Astrocyte of the spinal cord (primary cell): Measurements from ENCODE around the gene GPR146.

ENCODE experiments used
- DNase-seq: peaks from one replicate; pipeline ENCODE4 v3.0.0; 2011; ENCODE audit warnings: low read depth, low spot score
- H3K4me3 ChIP-seq: 2 replicates; pipeline ENCODE4 v1.5.1; 2011; ENCODE audit warnings: low read depth, mild to moderate bottlenecking, low read length, moderate library complexity
- in situ Hi-C: cut with HindIII; loops from 2 replicates; pipeline ENCODE4 v1.10.0; 2017; ENCODE audit warnings: low sequenced_read_pairs
- TF ChIP-seq, protein P1 (sequence below): IDR thresholded peaks from 2 replicates; pipeline ENCODE4 v1.5.1; 2012; ENCODE audit warnings: low read depth, mild to moderate bottlenecking, low read length, inconsistent platforms

GPR146 gene

DNA sequence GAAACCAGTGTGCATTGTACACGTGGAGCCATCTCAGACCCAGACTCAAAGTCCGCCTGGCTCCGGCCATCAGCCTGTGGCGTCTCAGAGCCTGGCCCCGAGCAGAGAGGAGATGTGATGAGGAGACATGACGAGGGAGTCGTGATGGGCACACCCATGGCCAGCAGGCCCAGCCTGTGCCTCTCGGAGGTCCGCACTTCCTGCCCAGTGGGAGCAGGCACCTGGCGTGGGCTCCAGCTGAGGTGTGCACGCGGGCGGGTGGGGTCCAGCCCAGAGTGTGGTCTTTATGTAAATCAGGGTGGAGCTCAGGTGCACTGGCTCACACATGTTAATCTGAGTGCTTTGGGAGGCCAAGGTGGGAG lies 26.0 kb upstream of the GPR146 start:
- TF ChIP-seq, protein P1, sequence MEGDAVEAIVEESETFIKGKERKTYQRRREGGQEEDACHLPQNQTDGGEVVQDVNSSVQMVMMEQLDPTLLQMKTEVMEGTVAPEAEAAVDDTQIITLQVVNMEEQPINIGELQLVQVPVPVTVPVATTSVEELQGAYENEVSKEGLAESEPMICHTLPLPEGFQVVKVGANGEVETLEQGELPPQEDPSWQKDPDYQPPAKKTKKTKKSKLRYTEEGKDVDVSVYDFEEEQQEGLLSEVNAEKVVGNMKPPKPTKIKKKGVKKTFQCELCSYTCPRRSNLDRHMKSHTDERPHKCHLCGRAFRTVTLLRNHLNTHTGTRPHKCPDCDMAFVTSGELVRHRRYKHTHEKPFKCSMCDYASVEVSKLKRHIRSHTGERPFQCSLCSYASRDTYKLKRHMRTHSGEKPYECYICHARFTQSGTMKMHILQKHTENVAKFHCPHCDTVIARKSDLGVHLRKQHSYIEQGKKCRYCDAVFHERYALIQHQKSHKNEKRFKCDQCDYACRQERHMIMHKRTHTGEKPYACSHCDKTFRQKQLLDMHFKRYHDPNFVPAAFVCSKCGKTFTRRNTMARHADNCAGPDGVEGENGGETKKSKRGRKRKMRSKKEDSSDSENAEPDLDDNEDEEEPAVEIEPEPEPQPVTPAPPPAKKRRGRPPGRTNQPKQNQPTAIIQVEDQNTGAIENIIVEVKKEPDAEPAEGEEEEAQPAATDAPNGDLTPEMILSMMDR = no peak
- no peak overlapping the region for H3K4me3 ChIP-seq
- no peak for DNase-seq
- in situ Hi-C loops = no loop called here

DNA sequence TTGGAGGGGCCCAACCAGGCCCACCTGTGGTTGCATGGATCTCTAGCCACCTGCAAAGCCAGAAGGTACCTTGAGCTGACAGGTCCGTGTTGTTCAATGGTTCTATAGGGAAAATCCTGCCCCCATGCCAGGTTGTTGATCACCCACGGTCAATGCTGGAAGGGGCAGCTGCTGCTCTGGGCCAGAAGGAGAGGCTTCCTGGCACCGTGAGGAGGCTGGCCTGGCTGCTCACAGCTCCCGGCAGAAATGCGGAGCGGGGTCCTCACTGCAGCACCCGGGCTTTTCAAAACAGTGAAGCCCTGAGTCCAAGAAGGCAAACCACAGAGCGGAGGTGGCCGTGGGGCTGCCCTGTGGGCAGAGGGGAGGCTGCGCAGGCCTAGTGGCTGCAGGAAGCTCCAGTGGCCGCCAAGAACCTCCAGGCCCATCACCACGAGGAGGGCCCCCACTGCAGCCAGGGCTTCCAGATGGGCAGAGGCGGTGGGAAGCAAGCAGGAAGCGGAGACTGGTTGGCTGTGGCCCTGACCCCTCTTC lies 25.0 kb upstream of the GPR146 start:
- H3K4me3 ChIP-seq = no peak overlapping the region
- in situ Hi-C loops = no loop called here
- DNase-seq = no peak
- TF ChIP-seq, protein P1 = no peak

DNA sequence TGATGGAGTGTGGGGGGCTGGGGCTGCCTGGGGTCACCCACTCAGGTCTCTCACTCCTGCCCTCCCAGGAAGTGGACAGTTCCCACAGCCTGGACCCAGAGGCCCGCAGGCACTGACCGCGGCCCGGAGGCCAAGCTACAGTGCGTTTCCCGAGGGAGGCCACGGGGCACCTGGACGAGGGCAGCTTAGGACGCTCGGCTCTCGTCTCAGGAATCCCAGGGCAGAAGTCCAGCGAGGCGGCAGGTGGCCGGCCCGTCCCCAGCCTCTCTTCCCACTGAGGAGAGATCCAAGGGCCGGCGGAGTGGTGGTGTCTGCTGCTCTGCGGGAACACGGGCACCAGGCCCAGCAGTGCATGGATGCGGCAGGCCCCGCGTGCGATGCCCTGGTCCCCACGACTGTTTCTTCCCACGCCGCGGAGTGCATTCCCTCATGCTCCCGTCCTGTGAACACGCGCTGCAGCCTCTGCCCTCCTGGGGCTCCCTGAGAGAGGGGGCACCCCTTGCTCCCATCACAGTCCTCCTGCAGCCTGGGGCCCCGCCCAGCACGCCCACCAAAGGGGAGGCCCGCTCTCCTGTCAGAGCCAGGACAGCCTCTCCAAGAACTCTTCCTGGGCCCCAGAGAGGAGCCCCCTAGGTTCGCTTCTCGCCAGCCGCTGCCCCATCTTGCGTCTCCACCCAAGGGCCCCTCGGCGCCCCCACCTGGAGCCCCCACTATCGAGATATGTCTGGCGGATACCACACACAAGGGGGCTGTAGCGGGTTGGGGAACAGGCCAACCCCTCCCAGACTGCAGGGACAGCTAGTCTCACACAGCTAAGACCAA lies 24.3 kb upstream of the GPR146 start:
- DNase-seq = no peak
- TF ChIP-seq, protein P1 = no peak
- H3K4me3 ChIP-seq = no peak overlapping the region
- in situ Hi-C loops = no loop called here

DNA sequence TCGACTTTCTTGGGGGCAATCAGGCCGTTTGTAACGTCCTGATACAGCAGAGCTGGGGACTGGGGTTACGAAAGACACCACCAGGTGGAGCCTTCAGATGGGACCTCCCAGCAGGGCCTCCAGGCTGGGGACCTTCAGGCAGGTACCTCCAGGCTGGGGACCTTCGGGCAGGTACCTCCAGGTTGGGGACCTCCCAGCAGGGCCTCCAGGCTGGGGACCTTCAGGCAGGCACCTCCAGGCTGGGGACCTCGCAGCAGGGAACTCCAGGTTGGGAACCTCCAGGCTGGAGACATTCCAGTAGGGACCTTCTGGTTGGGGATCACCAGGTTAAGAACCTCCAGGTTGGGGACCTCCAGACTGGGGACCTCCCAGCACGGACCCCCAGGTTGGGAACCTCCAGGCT lies 23.5 kb upstream of the GPR146 start:
- no peak overlapping the region for H3K4me3 ChIP-seq
- in situ Hi-C loops = no loop called here
- DNase-seq = no peak
- TF ChIP-seq, protein P1 = no peak

DNA sequence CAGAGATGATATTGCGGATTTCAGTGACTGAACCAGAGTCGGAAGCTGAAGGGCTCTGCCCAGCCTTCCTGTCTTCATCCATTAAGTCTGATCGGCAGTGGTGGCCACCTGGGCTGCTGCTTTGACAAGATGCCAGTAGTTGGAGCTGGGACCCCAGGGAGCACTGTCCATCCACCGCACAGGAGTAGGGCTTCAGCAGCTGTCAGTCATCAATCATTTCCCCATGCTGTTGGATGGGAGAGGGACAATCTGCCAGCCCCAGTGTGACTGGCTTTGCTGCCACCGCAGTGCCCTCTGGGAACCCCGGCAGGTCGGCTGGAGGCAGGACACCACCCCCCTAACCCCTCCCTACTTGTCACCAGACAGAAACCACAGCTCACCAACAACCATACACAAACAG lies 23.0 kb upstream of the GPR146 start:
- no peak for DNase-seq
- in situ Hi-C loops = no loop called here
- no peak overlapping the region for H3K4me3 ChIP-seq
- TF ChIP-seq, protein P1 = no peak

DNA sequence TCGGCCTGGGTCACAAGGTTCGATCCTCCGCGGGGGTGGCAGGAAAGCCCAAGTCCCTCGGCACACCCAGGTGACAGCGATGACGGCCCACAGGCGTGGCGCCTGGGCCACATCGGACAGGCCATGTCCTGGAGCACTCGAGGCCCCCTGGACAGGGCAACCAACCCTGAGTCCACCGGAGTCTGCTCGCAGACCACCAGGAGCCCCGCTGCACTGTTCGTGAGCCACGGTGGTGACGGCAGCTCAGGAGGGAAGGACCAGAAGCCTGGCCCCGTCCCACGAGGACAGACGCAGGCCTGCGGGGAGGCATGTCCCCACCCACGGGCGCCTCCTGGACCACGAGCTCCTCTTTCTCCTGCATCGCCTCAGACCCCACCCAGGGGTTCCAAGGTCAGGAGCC lies 22.4 kb upstream of the GPR146 start:
- H3K4me3 ChIP-seq = no peak overlapping the region
- in situ Hi-C loops = no loop called here
- DNase-seq = no peak
- TF ChIP-seq, protein P1 = no peak
